Fibroblast of the conjunctiva (primary cell): ENCODE results near the gene F10.
"Not testable (repeated sequence)": the region's sequence is repeated elsewhere in the genome, so short reads cannot be mapped to it uniquely, and the experiment has no call there.

Experiments used
- DNase-seq: peaks from one replicate; pipeline ENCODE4 v3.0.0-alpha.2; 2010; ENCODE audit warnings: low read depth

The F10 gene

GRCh38 chr13:113122550-113123225 lies at the start of gene F10:
F10 (plus strand) TSS chr13:113122799; CDS start chr13:113122856, 57 bp downstream.
- DNase-seq = peak; percentile 57

GRCh38 chr13:113073942-113074341 lies 48.7 kb upstream of the F10 start:
- DNase-seq = no peak

DNA sequence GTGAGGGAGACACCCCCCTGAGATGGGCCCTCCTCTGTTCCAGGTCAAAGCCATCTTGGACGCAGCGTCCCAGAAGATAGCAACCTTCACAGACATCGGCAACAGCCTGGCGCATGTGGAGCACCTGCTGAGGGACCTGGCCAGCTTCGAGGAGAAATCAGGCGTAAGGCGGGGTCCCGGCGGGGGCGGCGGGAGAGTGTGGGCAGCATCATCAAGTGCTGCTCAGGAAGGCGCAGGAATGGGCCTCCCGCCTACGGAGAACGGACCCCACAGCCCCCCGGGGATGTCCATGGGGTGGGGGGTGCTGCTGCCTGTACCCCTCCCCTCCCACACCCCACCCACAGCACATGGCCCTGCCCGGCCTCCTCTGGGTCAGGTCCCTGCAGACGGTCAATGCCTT lies 48.2 kb upstream of the F10 start:
- no peak for DNase-seq

- no peak for DNase-seq
These were observed 47.7 kb upstream of the F10 start for GRCh38 chr13:113074876-113075275.

GRCh38 chr13:113075711-113076110 lies 46.9 kb upstream of the F10 start:
- no peak for DNase-seq

- no peak for DNase-seq
These were observed 45.8 kb upstream of the F10 start for GRCh38 chr13:113076681-113077401.

DNA sequence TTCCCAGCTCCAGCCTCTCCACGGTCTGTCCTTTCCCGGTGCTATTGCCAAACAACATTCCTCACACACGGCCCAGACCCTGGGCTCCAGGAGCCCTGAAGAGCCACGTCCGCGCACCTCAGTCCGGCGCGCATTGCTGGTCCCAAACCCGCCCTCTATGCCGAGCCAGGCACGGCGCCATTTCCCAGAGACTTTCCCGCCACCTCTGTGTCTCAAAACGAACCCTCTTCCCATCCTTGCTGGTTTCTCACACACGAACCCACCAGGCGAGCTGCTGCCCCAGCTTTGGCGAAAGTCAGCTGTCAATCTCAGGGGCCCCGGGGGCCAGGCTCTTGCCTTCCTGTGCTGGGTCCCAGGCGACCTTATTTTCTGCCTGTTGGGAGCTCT lies 45.0 kb upstream of the F10 start:
- DNase-seq = no peak

DNA sequence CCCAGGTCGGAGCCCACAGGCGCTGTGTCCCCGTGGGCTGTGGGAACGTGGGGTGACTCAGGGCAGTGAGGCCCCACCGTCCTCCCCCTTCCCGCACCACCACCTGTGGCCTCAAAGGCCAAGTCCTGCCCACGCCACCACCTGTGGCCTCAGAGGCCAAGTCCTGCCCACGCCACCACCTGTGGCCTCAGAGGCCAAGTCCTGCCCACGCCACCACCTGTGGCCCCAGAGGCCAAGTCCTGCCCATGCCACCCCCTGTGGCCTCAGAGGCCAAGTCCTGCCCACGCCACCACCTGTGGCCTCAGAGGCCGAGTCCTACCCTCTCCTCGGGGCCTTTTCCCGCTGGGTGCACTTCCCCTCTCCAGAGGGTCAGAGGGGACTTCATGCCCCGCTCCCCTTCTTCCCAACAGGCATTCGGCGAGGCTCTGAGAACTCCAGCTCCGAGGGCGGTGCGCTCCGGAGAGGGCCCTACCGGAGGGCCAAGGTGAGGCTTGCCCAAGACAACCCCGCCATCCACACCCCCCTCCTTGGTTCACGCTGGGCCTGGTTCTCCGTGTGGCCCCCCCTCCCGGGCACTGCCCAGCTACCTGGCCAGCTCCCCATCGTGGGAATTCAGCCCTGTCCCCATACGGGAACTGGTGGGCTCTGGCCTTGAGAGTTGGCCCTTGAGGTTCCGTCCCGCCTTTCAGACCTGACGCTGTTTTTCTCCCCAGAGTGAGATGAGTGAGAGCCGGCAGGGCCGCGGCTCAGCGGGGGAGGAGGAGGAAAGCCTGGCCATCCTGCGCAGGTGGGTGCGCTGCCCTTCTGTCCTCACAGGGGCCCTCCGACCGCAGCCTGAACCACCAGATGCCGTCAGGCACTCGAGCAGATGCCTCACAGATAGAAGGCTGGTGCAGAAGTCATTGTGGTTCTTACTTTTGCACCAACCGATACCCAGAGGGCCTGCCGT lies 44.4 kb upstream of the F10 start:
- no peak for DNase-seq

- DNase-seq = no peak
These were observed 43.5 kb upstream of the F10 start for GRCh38 chr13:113078902-113079780.

GRCh38 chr13:113079781-113080080 lies 42.9 kb upstream of the F10 start:
- DNase-seq = not testable (repeated sequence)

- DNase-seq = no peak
These were observed 42.2 kb upstream of the F10 start for GRCh38 chr13:113080361-113080831.

GRCh38 chr13:113080901-113081521 lies 41.6 kb upstream of the F10 start:
- no peak for DNase-seq

- no peak for DNase-seq
These were observed 40.2 kb upstream of the F10 start for GRCh38 chr13:113082198-113083021.

DNA sequence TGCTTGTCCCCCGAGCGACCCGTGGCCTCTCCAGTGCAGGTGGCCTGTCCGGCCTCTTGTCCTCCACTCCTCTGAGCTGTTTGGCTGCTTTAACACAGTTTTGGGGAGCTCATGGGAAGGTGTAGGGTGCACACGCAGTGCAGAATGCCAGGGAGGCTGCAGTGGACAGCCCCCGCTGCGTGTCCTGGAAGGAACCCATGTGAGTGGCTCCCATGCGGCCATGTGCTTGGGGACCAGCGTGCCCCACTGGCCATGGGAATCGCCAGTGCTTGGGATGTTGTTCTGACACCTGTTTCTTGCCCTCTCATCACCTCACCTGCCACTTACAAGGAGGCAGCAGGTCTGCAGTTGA lies 39.6 kb upstream of the F10 start:
- DNase-seq = no peak

GRCh38 chr13:113083402-113084061 lies 39.1 kb upstream of the F10 start:
- no peak for DNase-seq

- no peak for DNase-seq
These were observed 38.3 kb upstream of the F10 start for GRCh38 chr13:113084094-113084942.

GRCh38 chr13:113084943-113085540 lies 37.6 kb upstream of the F10 start:
- no peak for DNase-seq

DNA sequence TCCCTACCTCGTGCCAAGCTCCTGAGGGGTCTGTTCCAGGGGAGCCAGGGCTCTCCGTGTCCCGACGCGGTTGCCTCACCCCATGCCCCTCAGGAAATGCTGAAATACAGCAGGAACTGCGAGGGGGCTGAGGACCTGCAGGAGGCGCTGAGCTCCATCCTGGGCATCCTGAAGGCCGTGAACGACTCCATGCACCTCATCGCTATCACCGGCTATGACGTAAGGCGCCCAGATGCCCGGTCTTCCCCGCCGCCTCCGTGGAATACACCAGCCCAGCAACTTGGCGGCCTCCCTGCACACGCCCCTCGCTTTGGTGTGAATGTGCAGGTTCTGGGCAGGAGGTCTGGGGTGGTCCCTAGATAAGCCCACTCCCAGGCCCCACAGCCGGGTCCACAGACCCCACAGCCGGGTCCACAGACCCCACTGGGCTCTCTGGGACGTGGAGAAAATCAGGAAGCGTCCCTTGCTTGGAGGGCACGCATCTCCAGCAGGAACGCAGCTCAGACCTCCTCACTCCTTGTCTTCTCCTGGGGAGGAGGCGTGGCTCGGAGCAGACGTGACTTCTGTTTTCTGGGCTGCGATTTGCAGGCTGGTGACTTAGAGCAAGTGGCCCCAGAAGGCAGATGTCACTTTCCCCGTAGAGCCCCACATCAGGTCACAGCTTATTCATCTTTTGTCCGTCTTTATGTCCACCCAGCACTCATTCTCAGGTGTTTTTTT lies 36.4 kb upstream of the F10 start:
- DNase-seq = no peak
